Measurements from ENCODE around the gene DCTN5. TPM values are rescaled to one million over a fixed set of nuclear protein-coding genes. Genes with fewer than 3 reads are reported as not detected.

The DCTN5 gene
- total and polyA plus RNA-seq, 2 experiments from 2014 or later = 23.3 to 31.7 TPM

- Histone ChIP-seq H3K27me3 (no peaks in the 10 kb centered on the region), H3K9me3 (ENCODE audit: low read depth) (no peaks in the 10 kb centered on the region), H4K20me1 (ENCODE audit: insufficient read depth, poor library complexity, severe bottlenecking) (no peaks in the 10 kb centered on the region), H3K4me3 (no peak overlapping the region), H3K4me1 (ENCODE audit: insufficient read depth) (no peaks in the 10 kb centered on the region), H3K79me2 (no peaks in the 10 kb centered on the region), H3K4me2 (no peak overlapping the region), H2AFZ (no peak overlapping the region), H3K27ac (no peak overlapping the region), H3K36me3 (replicated peaks; ENCODE audit: insufficient read depth, low read depth) (no peaks in the 10 kb centered on the region), H3K9me2 (replicated peaks; ENCODE audit: insufficient read depth) (no peaks in the 10 kb centered on the region)
- DNase-seq (ENCODE audit: low spot score) = no peak
- WGBS (ENCODE audit: low lambda C conversion rate, missing lambda C conversion rate) = 87% methylated on average over 2 of the region's 2 CpGs
- TF ChIP-seq EZH2 (IDR thresholded peaks at IDR 0.05; ENCODE audit: borderline replicate concordance) (no peak), EZH2phosphoT487 (IDR thresholded peaks at IDR 0.05; ENCODE audit: low read depth, severe bottlenecking, unreplicated experiment) (no peak), CTCF (IDR thresholded peaks at IDR 0.05; ENCODE audit: poor library complexity) (no peak)
These were observed 58.8 kb downstream of the DCTN5 start for GRCh38 chr16:23700093-23700492.

- Histone ChIP-seq H3K4me1 (ENCODE audit: insufficient read depth) (no peaks in the 10 kb centered on the region), H2AFZ (no peak overlapping the region), H3K27ac (no peak overlapping the region), H3K36me3 (replicated peaks; ENCODE audit: insufficient read depth, low read depth) (no peaks in the 10 kb centered on the region), H3K27me3 (no peaks in the 10 kb centered on the region), H3K79me2 (no peaks in the 10 kb centered on the region), H4K20me1 (ENCODE audit: insufficient read depth, poor library complexity, severe bottlenecking) (no peaks in the 10 kb centered on the region), H3K9me2 (replicated peaks; ENCODE audit: insufficient read depth) (no peaks in the 10 kb centered on the region), H3K4me3 (no peak overlapping the region), H3K9me3 (ENCODE audit: low read depth) (no peaks in the 10 kb centered on the region), H3K4me2 (no peak overlapping the region)
- peak; percentile 33 for DNase-seq (ENCODE audit: low spot score)
- 34% methylated on average over 8 of the region's 8 CpGs for WGBS (ENCODE audit: low lambda C conversion rate, missing lambda C conversion rate)
- TF ChIP-seq CTCF (IDR thresholded peaks at IDR 0.05; ENCODE audit: poor library complexity) = no peak
These were observed 59.2 kb downstream of the DCTN5 start for GRCh38 chr16:23700509-23700908.

GRCh38 chr16:23701045-23701444 is 59.8 kb downstream of the DCTN5 start:
- Histone ChIP-seq H3K79me2 (no peaks in the 10 kb centered on the region), H3K27me3 (no peaks in the 10 kb centered on the region), H3K9me3 (ENCODE audit: low read depth) (no peaks in the 10 kb centered on the region), H3K4me3 (no peak overlapping the region), H3K36me3 (replicated peaks; ENCODE audit: insufficient read depth, low read depth) (no peaks in the 10 kb centered on the region), H3K4me2 (no peak overlapping the region), H4K20me1 (ENCODE audit: insufficient read depth, poor library complexity, severe bottlenecking) (no peaks in the 10 kb centered on the region), H2AFZ (no peak overlapping the region), H3K4me1 (ENCODE audit: insufficient read depth) (no peaks in the 10 kb centered on the region), H3K27ac (no peak overlapping the region), H3K9me2 (replicated peaks; ENCODE audit: insufficient read depth) (no peaks in the 10 kb centered on the region)
- WGBS (ENCODE audit: low lambda C conversion rate, missing lambda C conversion rate) = 78% methylated on average over 8 of the region's 8 CpGs
- no peak for TF ChIP-seq CTCF (IDR thresholded peaks at IDR 0.05; ENCODE audit: poor library complexity)
- TF ChIP-seq EZH2 (IDR thresholded peaks at IDR 0.05; ENCODE audit: borderline replicate concordance) = no peak
- no peak for TF ChIP-seq EZH2phosphoT487 (IDR thresholded peaks at IDR 0.05; ENCODE audit: low read depth, severe bottlenecking, unreplicated experiment)
- no peak for DNase-seq (ENCODE audit: low spot score)

DNA sequence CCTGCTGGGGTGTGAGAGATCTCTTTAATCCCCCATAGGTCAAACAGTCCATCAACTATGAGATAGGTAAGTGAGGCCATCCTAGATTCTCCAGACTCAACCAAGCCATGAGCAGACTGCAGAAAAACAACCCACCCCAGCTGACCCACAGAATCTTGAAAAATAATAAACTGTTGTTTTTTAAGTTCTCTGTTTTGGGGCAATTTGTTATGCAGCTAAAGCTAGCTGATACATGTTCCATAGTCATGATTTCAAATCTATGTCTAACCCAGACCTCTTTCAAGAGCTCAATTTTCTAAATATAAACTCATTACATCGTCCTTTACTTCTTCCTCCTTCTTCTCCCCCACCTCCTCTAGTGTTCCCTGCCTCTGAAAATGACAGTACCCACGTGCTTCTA is 61.7 kb downstream of the DCTN5 start:
- H3K9me2 ChIP-seq (replicated peaks; ENCODE audit: insufficient read depth) = no peaks in the 10 kb centered on the region
- no peaks in the 10 kb centered on the region for H3K27me3 ChIP-seq
- no peaks in the 10 kb centered on the region for H3K79me2 ChIP-seq
- no peak for DNase-seq (ENCODE audit: low spot score)
- H3K36me3 ChIP-seq (replicated peaks; ENCODE audit: insufficient read depth, low read depth) = no peaks in the 10 kb centered on the region
- no peaks in the 10 kb centered on the region for H3K4me1 ChIP-seq (ENCODE audit: insufficient read depth)
- H2AFZ ChIP-seq = no peak overlapping the region
- no peaks in the 10 kb centered on the region for H3K9me3 ChIP-seq (ENCODE audit: low read depth)
- no peak overlapping the region for H3K4me2 ChIP-seq
- H3K4me3 ChIP-seq = no peak overlapping the region
- H4K20me1 ChIP-seq (ENCODE audit: insufficient read depth, poor library complexity, severe bottlenecking) = no peaks in the 10 kb centered on the region
- WGBS (ENCODE audit: low lambda C conversion rate, missing lambda C conversion rate) = 69% methylated on average over 2 of the region's 2 CpGs
- H3K27ac ChIP-seq = no peak overlapping the region
- TF ChIP-seq EZH2 (IDR thresholded peaks at IDR 0.05; ENCODE audit: borderline replicate concordance) (no peak), EZH2phosphoT487 (IDR thresholded peaks at IDR 0.05; ENCODE audit: low read depth, severe bottlenecking, unreplicated experiment) (no peak), CTCF (IDR thresholded peaks at IDR 0.05; ENCODE audit: poor library complexity) (no peak)
